Ascending aorta (tissue), 2 donors: ENCODE measurements around the gene ASB1. TPM values are rescaled to one million over a fixed set of nuclear protein-coding genes. Genes with fewer than 3 reads are reported as not detected.

Experiments used
- DNase-seq, 2 donors: peaks; one replicate each; pipeline ENCODE4 v3.0.0-alpha.2; 2019; ENCODE audit warnings: low spot score in 2 of 2
- H3K27ac ChIP-seq, 2 donors: fragments of 200-600 bp; sonication (generic); one replicate each; pipeline ENCODE4 v1.5.1; 2016 to 2017; ENCODE audit warnings: mild to moderate bottlenecking in 1 of 2
- H3K27me3 ChIP-seq: fragments of 200-600 bp; sonication (generic); one replicate; pipeline ENCODE4 v1.5.1; 2017
- H3K36me3 ChIP-seq, 2 donors: fragments of 200-600 bp; sonication (generic); one replicate each; pipeline ENCODE4 v1.5.1; 2016
- H3K4me1 ChIP-seq, 2 donors: fragments of 200-600 bp; sonication (generic); one replicate each; pipeline ENCODE4 v1.5.1; 2016 to 2017; ENCODE audit warnings: mild to moderate bottlenecking in 1 of 2
- H3K4me3 ChIP-seq, 2 donors: fragments of 200-600 bp; sonication (generic); one replicate each; pipeline ENCODE4 v1.5.1; 2016 to 2017; ENCODE audit warnings: mild to moderate bottlenecking in 1 of 2
- H3K9me3 ChIP-seq, 2 donors: fragments of 200-600 bp; sonication (generic); one replicate each; pipeline ENCODE4 v1.5.1; 2016
- intact Hi-C: fragments of 100-400 bp; cut with DNase I; formaldehyde crosslinking; loops from one replicate; pipeline ENCODE4 v1.15.1; 2023
- total RNA-seq: library from RNA; depleted of rRNA; stranded (reverse); fragments of >200 nt; gene quantifications from one replicate; pipeline ENCODE4 v1.1.0, GENCODE V29; 2016
- TF ChIP-seq, protein P1 (sequence below), 3 experiments: fragments of 200-600 bp in 2 of 3; fragments of 450-650 bp in 1 of 3; sonication (generic) in 2 of 3; IDR thresholded peaks; one replicate each; pipeline ENCODE4 v1.5.1; 2016 to 2019; ENCODE audit warnings: antibody characterized with exemption in 3 of 3, mild to moderate bottlenecking in 1 of 3, moderate library complexity in 1 of 3

Gene ASB1
- total RNA-seq, 1 donor from 2014 or later: 32.5 TPM

DNA sequence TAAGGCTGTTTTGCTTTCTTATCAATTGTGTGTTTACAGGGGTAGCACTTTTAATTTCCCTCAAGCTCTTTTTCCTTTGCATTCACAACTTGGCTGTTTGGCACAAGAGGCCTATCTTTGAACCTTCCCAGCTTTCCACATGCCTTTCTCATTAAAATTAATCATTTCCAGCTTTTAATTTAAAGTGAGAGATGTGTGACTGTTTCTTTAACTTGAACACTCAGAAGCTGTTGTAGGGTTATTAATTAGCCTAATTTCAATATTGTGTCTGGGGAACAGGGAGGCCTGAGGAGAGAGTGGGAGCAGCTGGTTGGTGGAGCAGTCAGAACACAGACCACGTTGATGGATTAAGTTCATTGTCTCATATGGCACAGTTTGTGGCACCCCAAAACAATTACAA is 4.7 kb downstream of the ASB1 start:
- no peak for DNase-seq
- Histone ChIP-seq H3K27ac (peak overlapping the region in 1 of 2 donors; percentile 3), H3K36me3 (peaks cover 31% of the 10 kb centered on the region in 2 donors), H3K9me3 (peaks cover 0 to 9% of the 10 kb centered on the region in 2 donors), H3K4me3 (no peak overlapping the region), H3K4me1 (peaks cover 4 to 11% of the 10 kb centered on the region in 2 donors), H3K27me3 (no peaks in the 10 kb centered on the region)
- intact Hi-C loops: loop anchor here (10.0 kb wide), 1 partner anchor 433 kb away; no protein-coding TSS in a partner anchor
- TF ChIP-seq, protein P1, sequence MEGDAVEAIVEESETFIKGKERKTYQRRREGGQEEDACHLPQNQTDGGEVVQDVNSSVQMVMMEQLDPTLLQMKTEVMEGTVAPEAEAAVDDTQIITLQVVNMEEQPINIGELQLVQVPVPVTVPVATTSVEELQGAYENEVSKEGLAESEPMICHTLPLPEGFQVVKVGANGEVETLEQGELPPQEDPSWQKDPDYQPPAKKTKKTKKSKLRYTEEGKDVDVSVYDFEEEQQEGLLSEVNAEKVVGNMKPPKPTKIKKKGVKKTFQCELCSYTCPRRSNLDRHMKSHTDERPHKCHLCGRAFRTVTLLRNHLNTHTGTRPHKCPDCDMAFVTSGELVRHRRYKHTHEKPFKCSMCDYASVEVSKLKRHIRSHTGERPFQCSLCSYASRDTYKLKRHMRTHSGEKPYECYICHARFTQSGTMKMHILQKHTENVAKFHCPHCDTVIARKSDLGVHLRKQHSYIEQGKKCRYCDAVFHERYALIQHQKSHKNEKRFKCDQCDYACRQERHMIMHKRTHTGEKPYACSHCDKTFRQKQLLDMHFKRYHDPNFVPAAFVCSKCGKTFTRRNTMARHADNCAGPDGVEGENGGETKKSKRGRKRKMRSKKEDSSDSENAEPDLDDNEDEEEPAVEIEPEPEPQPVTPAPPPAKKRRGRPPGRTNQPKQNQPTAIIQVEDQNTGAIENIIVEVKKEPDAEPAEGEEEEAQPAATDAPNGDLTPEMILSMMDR (IDR thresholded peaks at IDR 0.05): no peak

- Histone ChIP-seq H3K9me3 (peaks cover 0 to 9% of the 10 kb centered on the region in 2 donors), H3K36me3 (peaks cover 32 to 37% of the 10 kb centered on the region in 2 donors), H3K27ac (no peak overlapping the region), H3K4me3 (no peak overlapping the region), H3K4me1 (peaks cover 0 to 4% of the 10 kb centered on the region in 2 donors), H3K27me3 (no peaks in the 10 kb centered on the region)
- intact Hi-C loops: loop anchor here (10.0 kb wide), 1 partner anchor 431 kb away; no protein-coding TSS in a partner anchor
- peak in 1 of 2 donors; percentile 43 for DNase-seq
- TF ChIP-seq, protein P1 (IDR thresholded peaks at IDR 0.05): no peak
Observed at GRCh38 chr2:238433300-238433915, 6.7 kb downstream of the ASB1 start.

- H3K9me3 ChIP-seq: peaks cover 0 to 9% of the 10 kb centered on the region in 2 donors
- TF ChIP-seq, protein P1 (IDR thresholded peaks at IDR 0.05): no peak
- peaks cover 32 to 37% of the 10 kb centered on the region in 2 donors for H3K36me3 ChIP-seq
- peak in 1 of 2 donors; percentile 31 for DNase-seq
- intact Hi-C loops: loop anchor here (10.0 kb wide), 1 partner anchor 431 kb away; no protein-coding TSS in a partner anchor
- no peak overlapping the region for H3K27ac ChIP-seq
- no peaks in the 10 kb centered on the region for H3K27me3 ChIP-seq
- peaks cover 0 to 3% of the 10 kb centered on the region in 2 donors for H3K4me1 ChIP-seq
- H3K4me3 ChIP-seq: no peak overlapping the region
Observed at GRCh38 chr2:238433941-238434845, 7.5 kb downstream of the ASB1 start.

DNA sequence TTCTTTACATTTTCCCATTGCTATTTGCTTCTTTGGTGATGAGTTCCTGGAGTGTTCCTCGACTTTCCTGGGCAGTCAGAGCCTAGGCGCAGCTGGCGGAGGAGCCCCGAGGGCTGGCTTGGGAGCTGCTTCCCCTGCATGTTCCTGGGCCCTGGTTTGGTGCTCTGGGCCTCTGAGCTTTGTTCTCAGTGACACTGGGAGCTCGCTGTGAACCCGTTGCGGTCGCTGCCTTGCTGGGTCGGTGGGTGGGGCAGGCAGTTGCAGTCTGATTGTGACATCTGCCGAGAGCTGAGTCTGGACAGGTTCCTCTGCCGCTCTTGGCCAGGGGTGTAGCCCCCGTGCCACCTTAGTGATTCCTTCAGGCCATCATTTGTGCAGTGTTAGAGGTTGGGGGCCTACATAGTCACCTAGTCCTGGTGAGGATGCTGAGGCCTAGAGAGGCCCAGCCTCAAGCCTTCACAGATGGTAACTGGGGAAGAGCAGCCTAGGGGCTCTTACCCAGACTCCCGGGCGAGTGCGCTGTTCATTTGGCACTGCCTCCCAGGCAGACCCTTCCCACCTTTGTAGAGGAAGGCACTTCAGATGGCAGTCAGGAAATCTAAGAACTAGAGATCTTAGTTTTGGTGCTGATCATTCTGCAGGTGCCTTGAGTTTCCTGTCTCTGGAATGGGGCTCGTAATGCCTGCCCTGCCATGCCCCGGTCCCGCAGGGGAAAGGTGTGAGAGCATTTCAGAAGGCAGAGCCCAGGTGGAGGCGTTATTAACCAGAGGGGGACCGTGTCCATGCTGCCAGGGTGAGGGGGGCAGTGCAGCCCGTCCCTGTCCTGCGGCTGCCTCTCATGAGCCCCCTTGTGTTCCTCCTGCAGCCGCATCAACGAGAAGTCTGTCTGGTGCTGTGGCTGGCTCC is 8.4 kb downstream of the ASB1 start:
- peaks cover 0 to 4% of the 10 kb centered on the region in 2 donors for H3K4me1 ChIP-seq
- peaks cover 32 to 37% of the 10 kb centered on the region in 2 donors for H3K36me3 ChIP-seq
- H3K4me3 ChIP-seq: no peak overlapping the region
- peak overlapping the region; percentile 20 to 21 for H3K27ac ChIP-seq
- peaks cover 0 to 9% of the 10 kb centered on the region in 2 donors for H3K9me3 ChIP-seq
- no peaks in the 10 kb centered on the region for H3K27me3 ChIP-seq
- intact Hi-C loops: loop anchor here (10.0 kb wide), 1 partner anchor 430 kb away; no protein-coding TSS in a partner anchor
- TF ChIP-seq, protein P1 (IDR thresholded peaks at IDR 0.05): no peak
- DNase-seq: peak in 1 of 2 donors; percentile 39

- no peak overlapping the region for H3K4me3 ChIP-seq
- intact Hi-C loops: loop anchor here (10.0 kb wide), 1 partner anchor 429 kb away; no protein-coding TSS in a partner anchor
- H3K27ac ChIP-seq: no peak overlapping the region
- TF ChIP-seq, protein P1 (IDR thresholded peaks at IDR 0.05): no peak
- peak in 1 of 2 donors; percentile 59 for DNase-seq
- peaks cover 0 to 3% of the 10 kb centered on the region in 2 donors for H3K9me3 ChIP-seq
- H3K27me3 ChIP-seq: no peaks in the 10 kb centered on the region
- H3K36me3 ChIP-seq: peaks cover 32 to 37% of the 10 kb centered on the region in 2 donors
- peaks cover 0 to 4% of the 10 kb centered on the region in 2 donors for H3K4me1 ChIP-seq
Observed at GRCh38 chr2:238435752-238436096, 9.0 kb downstream of the ASB1 start.
